Stimulated activated CD4-positive, alpha-beta T cell treated with anti-CD3 and anti-CD28 coated beads, Interleukin-2, amount 100 ng/mL, for 24 hours (primary cell): ENCODE results near the gene APOL2.
A peak's percentile ranks its signal among the peaks of the same experiment; 100 is the strongest.
"Not testable (repeated sequence)": the region's sequence is repeated elsewhere in the genome, so short reads cannot be mapped to it uniquely, and the experiment has no call there.

Experiments
- DNase-seq, 2 donors: peaks; one replicate each; pipeline ENCODE4 v3.0.0-alpha.2; 2020

The APOL2 gene

GRCh38 chr22:36261675-36262074 is 22.3 kb upstream of the APOL2 start:
- DNase-seq, result not testable (repeated sequence)

GRCh38 chr22:36259615-36260300 is 20.4 kb upstream of the APOL2 start:
- no peak for DNase-seq

DNA sequence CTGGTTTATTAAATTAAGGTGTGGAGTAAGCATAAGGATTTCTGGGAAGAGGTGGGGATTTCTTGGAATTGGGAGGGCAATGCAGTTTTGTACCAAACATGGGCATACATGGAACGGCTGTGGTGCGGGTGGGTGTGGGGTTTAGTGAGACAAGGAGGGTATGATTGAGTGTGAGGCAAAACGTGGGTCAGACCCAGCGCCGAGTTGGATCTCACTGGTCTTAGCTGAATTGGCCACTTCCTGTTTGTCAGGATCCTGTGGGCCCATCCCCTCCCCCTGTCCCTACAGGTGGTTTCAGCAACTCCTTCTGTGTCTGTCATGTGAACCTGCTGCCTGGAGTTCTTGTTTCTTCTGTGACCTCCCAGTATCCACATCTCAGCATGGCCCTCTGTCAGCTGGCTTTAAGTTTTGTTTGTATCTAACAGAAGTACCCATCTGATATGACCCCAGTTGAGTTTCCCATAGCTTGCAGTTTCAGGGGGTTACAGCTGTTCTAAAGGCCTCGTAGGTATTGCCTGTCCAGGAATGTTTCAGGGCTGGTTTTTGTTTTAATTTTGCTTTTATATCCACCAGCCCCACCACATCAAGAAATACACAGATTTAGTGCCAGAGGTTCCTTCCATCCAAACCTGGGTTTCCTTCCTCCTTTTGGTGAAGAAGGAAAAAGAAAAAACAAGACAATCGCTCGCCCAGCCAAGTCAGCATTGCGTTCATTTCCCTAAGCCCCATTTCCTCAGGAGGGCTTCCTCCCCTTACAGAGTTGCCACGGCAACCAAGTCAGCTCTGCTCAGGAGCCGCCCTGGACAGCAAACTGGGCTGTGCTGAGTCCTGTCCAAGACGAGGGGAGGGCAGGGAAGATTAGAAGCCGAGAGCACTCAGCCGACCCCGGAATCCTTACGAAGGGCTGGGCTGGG is 19.6 kb upstream of the APOL2 start:
- DNase-seq, result peak; percentile 23 to 43

GRCh38 chr22:36257948-36258670 is 18.8 kb upstream of the APOL2 start:
- no peak for DNase-seq

GRCh38 chr22:36257308-36257707 is 18.0 kb upstream of the APOL2 start:
- DNase-seq, result no peak

GRCh38 chr22:36256478-36256877 is 17.2 kb upstream of the APOL2 start:
- DNase-seq, result no peak

- not testable (repeated sequence) for DNase-seq
Measured at GRCh38 chr22:36255572-36255971, 16.2 kb upstream of the APOL2 start.

DNA sequence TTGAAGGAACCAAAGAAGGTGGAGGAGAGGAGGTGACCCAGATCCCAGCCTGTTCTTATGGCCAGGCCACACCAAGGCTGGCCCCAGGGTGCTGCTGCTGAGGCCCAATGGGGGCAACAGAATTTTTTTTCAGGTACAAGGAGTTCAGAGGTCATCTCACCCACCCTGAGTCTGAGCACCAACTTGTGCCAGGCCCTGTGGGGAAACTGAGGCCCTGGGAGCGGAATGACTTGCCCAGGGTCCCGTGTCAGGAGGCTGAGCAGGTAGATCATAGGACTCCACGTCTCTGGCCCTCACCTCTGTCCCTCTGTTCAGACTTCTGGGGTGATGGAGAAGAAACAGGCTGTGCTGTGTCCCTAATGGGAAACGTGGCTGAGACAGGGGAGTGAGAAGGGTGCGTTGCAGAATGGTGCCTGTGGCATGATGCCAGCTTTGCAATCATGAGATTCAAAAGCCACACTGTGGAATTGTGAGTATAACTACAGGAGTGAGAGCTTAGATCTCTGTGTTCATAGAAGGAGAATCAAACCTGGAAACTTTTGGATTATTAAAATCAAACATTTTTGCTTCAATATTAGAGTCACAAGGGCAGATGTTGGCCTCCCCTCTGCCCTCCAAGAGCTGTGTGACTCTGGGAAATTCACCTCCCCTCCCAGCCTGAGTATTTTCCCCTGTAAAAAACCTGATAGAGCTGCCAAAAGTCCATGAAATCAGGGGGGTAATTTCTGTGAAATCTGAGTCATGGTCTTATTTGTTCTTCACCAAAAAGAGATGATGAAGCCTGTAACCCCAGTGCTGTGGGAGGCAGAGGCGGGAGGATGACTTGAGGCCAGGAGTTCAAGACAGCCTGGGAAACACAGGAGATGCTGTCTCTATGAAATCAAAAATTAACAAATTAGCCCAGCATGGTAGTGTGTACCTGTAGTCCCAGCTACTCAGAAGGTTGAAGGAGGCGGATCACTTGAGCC is 14.5 kb upstream of the APOL2 start:
- peak; percentile 46 to 57 for DNase-seq

DNA sequence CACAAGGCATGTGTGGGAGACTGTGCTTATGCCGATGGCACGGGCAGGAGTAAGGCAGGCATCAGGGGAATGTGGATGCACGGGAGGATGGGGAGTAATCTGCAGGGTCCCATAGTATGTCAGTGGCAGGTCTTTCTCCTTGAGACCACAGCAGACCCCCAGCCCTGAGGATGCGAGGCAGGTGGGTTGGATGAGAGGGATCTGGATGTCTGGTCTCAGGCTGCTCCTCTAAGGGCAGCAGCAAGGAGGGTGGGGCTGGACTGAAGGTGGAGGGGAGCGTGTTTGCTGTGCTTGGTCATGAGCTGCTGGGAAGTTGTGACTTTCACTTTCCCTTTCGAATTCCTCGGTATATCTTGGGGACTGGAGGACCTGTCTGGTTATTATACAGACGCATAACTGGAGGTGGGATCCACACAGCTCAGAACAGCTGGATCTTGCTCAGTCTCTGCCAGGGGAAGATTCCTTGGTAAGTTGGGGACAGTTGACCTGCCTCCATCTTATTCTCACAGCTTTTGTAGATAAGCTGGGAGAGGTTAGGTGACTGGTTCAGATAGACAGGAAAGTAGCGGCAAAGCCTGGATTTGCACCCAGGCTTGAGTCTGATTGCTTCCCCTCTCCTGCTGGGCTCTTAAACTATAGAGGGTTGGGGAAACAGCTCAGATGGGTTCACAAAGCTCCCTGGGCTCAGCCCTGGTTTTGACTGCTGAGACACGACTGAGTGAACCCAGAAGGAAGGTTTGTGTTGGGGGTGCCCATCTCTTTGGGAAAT is 13.6 kb upstream of the APOL2 start, which contains the start of gene APOL1:
Gene APOL1, plus strand, starts transcription at position 380 of the 769 bp plus-strand sequence. CDS start 1,823 bp downstream, outside the sequence.
- peak; percentile 56 for DNase-seq

- DNase-seq, result not testable (repeated sequence)
Measured at GRCh38 chr22:36251979-36252608, 12.8 kb upstream of the APOL2 start.

DNA sequence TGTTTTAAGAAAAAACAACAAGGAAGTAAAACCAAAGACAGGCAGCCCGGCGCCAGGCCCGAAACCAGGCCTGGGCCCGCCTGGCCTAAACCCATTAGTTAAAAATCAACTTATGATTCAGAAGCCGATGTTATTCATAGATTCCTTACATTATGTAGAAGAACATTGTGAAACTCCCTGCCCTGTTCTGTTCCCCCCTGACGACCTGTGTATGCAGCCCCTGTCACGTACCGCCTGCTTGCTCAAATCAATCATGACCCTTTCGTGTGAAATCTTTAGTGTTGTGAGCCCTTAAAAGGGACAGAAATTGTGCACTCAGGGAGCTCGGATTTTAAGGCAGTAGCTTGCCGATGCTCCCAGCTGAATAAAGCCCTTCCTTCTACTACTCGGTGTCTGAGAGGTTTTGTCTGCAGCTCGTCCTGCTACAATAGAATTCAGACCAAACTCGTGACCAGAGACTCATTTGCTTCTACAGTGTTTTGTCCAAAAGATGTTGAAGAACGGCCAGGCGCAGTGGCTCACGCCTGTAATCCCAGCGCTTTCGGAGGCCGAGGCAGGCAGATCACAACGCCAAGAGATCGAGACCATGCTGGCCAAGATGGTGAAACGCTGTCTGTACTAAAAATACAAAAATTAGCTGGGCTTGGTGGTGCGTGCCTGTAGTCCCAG is 11.1 kb upstream of the APOL2 start:
- not testable (repeated sequence) for DNase-seq

- DNase-seq, result no peak
Measured at GRCh38 chr22:36249160-36249559, 9.8 kb upstream of the APOL2 start.

- no peak for DNase-seq
Measured at GRCh38 chr22:36247955-36248354, 8.6 kb upstream of the APOL2 start.

DNA sequence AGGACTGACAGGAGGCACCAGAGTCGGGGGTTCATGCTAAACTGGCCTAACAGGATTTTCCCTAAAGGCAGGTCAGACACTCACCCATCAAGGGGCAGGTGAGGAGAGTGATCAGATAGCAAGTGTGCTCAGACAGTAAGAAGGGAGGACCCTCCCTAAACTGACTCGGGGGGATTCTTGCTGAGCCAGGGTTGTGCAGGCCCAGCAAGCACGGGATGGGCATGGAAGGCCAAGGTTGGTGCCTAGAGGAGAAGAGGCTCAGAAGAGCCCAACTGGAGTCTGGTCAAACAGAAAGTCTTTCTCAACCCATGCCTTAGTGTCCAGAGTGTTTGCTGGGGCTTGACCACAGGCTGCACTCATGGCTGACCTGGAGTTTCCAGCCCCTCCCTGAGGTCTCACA is 7.4 kb upstream of the APOL2 start:
- no peak for DNase-seq

- no peak for DNase-seq
Measured at GRCh38 chr22:36245805-36246356, 6.6 kb upstream of the APOL2 start.

DNA sequence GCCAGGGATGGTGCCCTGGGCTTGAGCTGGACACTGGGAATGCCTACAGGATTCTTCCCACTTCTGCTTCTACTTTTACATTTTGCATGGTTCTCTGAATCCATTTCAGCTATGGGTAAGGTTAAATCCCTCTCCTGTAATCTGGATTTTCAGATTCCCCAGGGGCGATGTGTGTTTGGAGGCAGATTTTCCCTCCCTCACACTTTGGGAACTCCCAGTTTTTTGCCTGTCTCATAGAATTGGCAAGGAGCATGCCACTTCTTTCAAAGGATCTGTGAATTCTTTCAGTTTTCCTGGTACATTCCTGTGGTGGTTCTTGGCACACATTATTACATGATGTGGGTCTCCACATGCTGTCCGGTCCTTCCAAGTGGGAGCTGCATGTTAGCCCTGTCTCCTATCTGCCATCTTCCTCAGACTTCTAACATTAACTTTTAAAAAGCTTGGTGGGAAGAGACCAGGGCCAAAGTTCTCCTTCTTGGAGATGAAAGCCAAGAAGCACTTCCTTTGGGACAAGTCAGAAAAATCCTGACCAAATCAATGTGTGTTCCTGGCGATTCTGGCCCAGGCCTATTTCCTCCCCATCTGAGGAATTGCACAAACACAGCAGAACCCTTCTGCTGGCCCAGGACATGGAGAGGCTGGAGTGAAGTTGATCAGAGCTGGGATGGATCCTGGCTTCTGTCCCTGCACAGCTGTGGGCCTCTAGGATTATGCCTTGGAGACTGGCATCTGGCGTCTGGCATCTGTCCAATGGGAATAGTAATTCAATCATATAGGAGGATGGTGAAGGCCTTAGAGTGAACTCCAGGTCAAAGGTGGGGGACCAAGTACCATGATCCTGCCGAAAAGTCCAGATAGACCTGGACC is 5.4 kb upstream of the APOL2 start:
- no peak for DNase-seq

DNA sequence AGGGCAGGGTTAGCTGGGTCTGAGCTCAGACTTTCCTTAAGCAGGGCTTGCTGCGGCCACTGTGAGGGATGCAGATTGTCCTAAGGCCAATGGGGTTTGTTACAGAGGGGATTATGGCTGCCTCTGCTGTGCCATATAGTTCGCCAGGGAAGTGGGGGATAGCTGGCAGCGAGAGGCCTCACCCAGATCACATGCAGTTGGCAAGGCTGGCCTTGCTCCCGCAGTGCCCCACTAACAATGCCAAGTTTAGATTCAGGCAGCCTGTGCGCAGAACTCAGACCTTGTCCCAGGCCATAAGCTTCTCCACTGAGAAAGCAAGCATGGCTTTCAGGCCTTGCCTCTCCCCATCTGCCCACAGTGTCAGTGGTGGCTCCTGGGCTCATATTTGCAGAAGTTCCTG is 4.7 kb upstream of the APOL2 start:
- no peak for DNase-seq

DNA sequence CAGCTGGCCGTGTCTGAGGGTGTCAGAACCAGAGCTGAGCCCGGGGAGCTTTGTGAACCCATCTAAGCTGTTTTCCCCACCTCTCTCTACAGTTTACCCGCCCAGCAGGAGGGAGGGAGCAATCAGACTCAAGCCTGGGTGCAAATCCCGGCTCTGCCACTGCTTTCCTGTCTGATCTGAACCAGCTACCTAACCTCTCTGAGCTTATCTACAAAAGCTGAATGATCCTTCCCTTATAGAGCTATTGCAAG is 252 bp downstream of the APOL2 start:
- DNase-seq, result peak in 1 of 2 donors; percentile 22
